NCI-H345 treated with DMSO at 0.1 percent for 48 hours (cell line): Measurements from ENCODE around the gene GPC5.
"Not testable (repeated sequence)": the region's sequence is repeated elsewhere in the genome, so short reads cannot be mapped to it uniquely, and the experiment has no call there.

Experiments
- DNase-seq: peaks from one replicate; lab custom pipeline; 2025; ENCODE audit not compliant: unreplicated experiment; lab: John Stamatoyannopoulos, UW

GPC5 gene

GRCh38 chr13:92232871-92233270, 834.5 kb downstream of the GPC5 start:
- no peak for DNase-seq

- no peak for DNase-seq
Observed at GRCh38 chr13:92251671-92252210, 853.3 kb downstream of the GPC5 start.

- DNase-seq: no peak
Observed at GRCh38 chr13:92255526-92255925, 857.1 kb downstream of the GPC5 start.

- DNase-seq: no peak
Observed at GRCh38 chr13:92256211-92256610, 857.8 kb downstream of the GPC5 start.

- DNase-seq: no peak
Observed at GRCh38 chr13:92259046-92259445, 860.6 kb downstream of the GPC5 start.

GRCh38 chr13:92259523-92259922, 861.1 kb downstream of the GPC5 start:
- no peak for DNase-seq

GRCh38 chr13:92260363-92260762, 861.9 kb downstream of the GPC5 start:
- DNase-seq: no peak

- DNase-seq: no peak
Observed at GRCh38 chr13:92262100-92262788, 863.8 kb downstream of the GPC5 start.

- no peak for DNase-seq
Observed at GRCh38 chr13:92265408-92265807, 867.0 kb downstream of the GPC5 start.

GRCh38 chr13:92270990-92271389, 872.6 kb downstream of the GPC5 start:
- no peak for DNase-seq

GRCh38 chr13:92272177-92272576, 873.8 kb downstream of the GPC5 start:
- DNase-seq: no peak

GRCh38 chr13:92280986-92281385, 882.6 kb downstream of the GPC5 start:
- not testable (repeated sequence) for DNase-seq

- not testable (repeated sequence) for DNase-seq
Observed at GRCh38 chr13:92290718-92291307, 892.4 kb downstream of the GPC5 start.

- DNase-seq: not testable (repeated sequence)
Observed at GRCh38 chr13:92294533-92294932, 896.1 kb downstream of the GPC5 start.

GRCh38 chr13:92296154-92296671, 897.8 kb downstream of the GPC5 start:
- DNase-seq: not testable (repeated sequence)

- DNase-seq: no peak
Observed at GRCh38 chr13:92297971-92298942, 899.8 kb downstream of the GPC5 start.

GRCh38 chr13:92300651-92301050, 902.2 kb downstream of the GPC5 start:
- DNase-seq: no peak

GRCh38 chr13:92303428-92303827, 905.0 kb downstream of the GPC5 start:
- no peak for DNase-seq

- DNase-seq: no peak
Observed at GRCh38 chr13:92307752-92308151, 909.3 kb downstream of the GPC5 start.

- DNase-seq: no peak
Observed at GRCh38 chr13:92312823-92313222, 914.4 kb downstream of the GPC5 start.

GRCh38 chr13:92313382-92313781, 915.0 kb downstream of the GPC5 start:
- no peak for DNase-seq
